K562 (cell line): ENCODE measurements around the gene DNASE2B. TPM values are rescaled to one million over a fixed set of nuclear protein-coding genes. Genes with fewer than 3 reads are reported as not detected.
A peak's percentile ranks its signal among the peaks of the same experiment; 100 is the strongest.

Source experiments
- BCOR ChIP-seq: fragments of 450-650 bp; IDR thresholded peaks from 2 replicates; pipeline ENCODE4 v1.6.1; 2016
- BHLHE40 ChIP-seq: IDR thresholded peaks from 2 replicates; pipeline ENCODE4 v1.6.1; 2011; ENCODE audit warnings: low read length, improper control_type of control experiment
- E2F3 ChIP-seq: fragments of 250-450 bp; sonication (Bioruptor Pico); IDR thresholded peaks from 2 replicates; pipeline ENCODE4 v1.4.0; 2020; ENCODE audit warnings: mild to moderate bottlenecking
- EZH2 ChIP-seq: IDR thresholded peaks from 2 replicates; pipeline ENCODE4 v1.6.1; 2012; ENCODE audit warnings: low read depth, mild to moderate bottlenecking, inconsistent platforms, low read length, borderline replicate concordance
- FOXA1 ChIP-seq: fragments of 450-650 bp; IDR thresholded peaks from 2 replicates; pipeline ENCODE4 v1.6.1; 2016; ENCODE audit warnings: mild to moderate bottlenecking, borderline replicate concordance
- HDGF ChIP-seq: fragments of 450-650 bp; IDR thresholded peaks from 2 replicates; pipeline ENCODE4 v1.6.1; 2016
- MAFF ChIP-seq: IDR thresholded peaks from 2 replicates; pipeline ENCODE4 v1.6.1; 2012; ENCODE audit warnings: low read length, improper control_type of control experiment
- MCM2 ChIP-seq: fragments of 450-650 bp; IDR thresholded peaks from 2 replicates; pipeline ENCODE4 v1.6.1; 2017; ENCODE audit warnings: low read depth, mild to moderate bottlenecking
- MEIS2 ChIP-seq: fragments of 450-650 bp; IDR thresholded peaks from 2 replicates; pipeline ENCODE4 v1.6.1; 2014; ENCODE audit warnings: mild to moderate bottlenecking; ENCODE audit not compliant: partially characterized antibody
- MIER1 ChIP-seq: fragments of 450-650 bp; IDR thresholded peaks from 2 replicates; pipeline ENCODE4 v1.6.1; 2016; ENCODE audit warnings: antibody characterized with exemption, mild to moderate bottlenecking, low read depth
- NFXL1 ChIP-seq: fragments of 450-650 bp; formaldehyde crosslinking; IDR thresholded peaks from 2 replicates; pipeline ENCODE4 v1.4.0; 2021; ENCODE audit warnings: mild to moderate bottlenecking
- RAD21 ChIP-seq, 2 experiments: fragments of 250-450 bp in 1 of 2; fragments of 450-650 bp in 1 of 2; sonication (Bioruptor Pico) in 1 of 2; formaldehyde crosslinking in 1 of 2; IDR thresholded peaks in 1 of 2; conservative IDR thresholded peaks in 1 of 2; 2 replicates each; pipeline versions ENCODE4 v1.4.0 to v1.8.0; 2020 to 2022; ENCODE audit warnings: mild to moderate bottlenecking in 2 of 2, moderate library complexity in 1 of 2
- RBM34 ChIP-seq: fragments of 200-400 bp; formaldehyde crosslinking; IDR thresholded peaks from 2 replicates; pipeline ENCODE4 v1.6.1; 2018; ENCODE audit warnings: low read length, borderline replicate concordance; ENCODE audit not compliant: insufficient read depth
- TOE1 ChIP-seq, 2 experiments: fragments of 450-650 bp in 1 of 2; sonication (generic) in 1 of 2; formaldehyde crosslinking in 1 of 2; IDR thresholded peaks; 2 replicates each; pipeline versions ENCODE4 v1.7.1 to v1.8.0; 2016 to 2022; ENCODE audit warnings: borderline replicate concordance in 2 of 2, mild to moderate bottlenecking in 2 of 2, antibody characterized with exemption in 1 of 2, inconsistent platforms in 1 of 2, low read depth in 1 of 2, missing genetic modification reagents in 1 of 2, moderate library complexity in 1 of 2
- ZBTB12 ChIP-seq: fragments of 250-450 bp; sonication (Bioruptor Pico); IDR thresholded peaks from 2 replicates; pipeline ENCODE4 v1.4.0; 2020
- ZFX ChIP-seq: sonication (generic); formaldehyde crosslinking; IDR thresholded peaks from 2 replicates; pipeline ENCODE4 v1.8.0; 2022; ENCODE audit warnings: mild to moderate bottlenecking, missing genetic modification reagents, moderate library complexity
- ZNF133 ChIP-seq: fragments of 250-450 bp; sonication (Bioruptor Pico); IDR thresholded peaks from 2 replicates; pipeline ENCODE4 v1.4.0; 2020; ENCODE audit warnings: mild to moderate bottlenecking
- ZNF23 ChIP-seq: fragments of 250-450 bp; sonication (Bioruptor Pico); IDR thresholded peaks from 2 replicates; pipeline ENCODE4 v1.4.0; 2020; ENCODE audit warnings: mild to moderate bottlenecking
- ZNF263 ChIP-seq: sonication (generic); formaldehyde crosslinking; IDR thresholded peaks from 2 replicates; pipeline ENCODE4 v1.8.0; 2022; ENCODE audit warnings: mild to moderate bottlenecking, missing genetic modification reagents, borderline replicate concordance
- ZNF699 ChIP-seq: fragments of 250-450 bp; sonication (Bioruptor Pico); IDR thresholded peaks from 2 replicates; pipeline ENCODE4 v1.8.0; 2021; ENCODE audit warnings: mild to moderate bottlenecking, moderate library complexity; ENCODE audit not compliant: insufficient replicate concordance
- polyA plus RNA-seq, 8 experiments: library from polyadenylated mRNA; depleted of rRNA in 4 of 8; stranded (reverse) in 5 of 8; unstranded in 3 of 8; fragments of >200 nt; fragmentation: Nextera tagmentation in 2 of 8; fragmentation: Illumina TruSeq in 1 of 8; extraction: Ambion mirVana in 2 of 8; extraction: Trizol in 1 of 8; gene quantifications; 2 replicates each; pipeline versions ENCODE4 v1.2.1 to v1.2.3, GENCODE V29; 2011 to 2014; ENCODE audit warnings: inconsistent platforms in 1 of 8, missing spikeins in 1 of 8
- total RNA-seq, 7 experiments: library from RNA; depleted of rRNA in 6 of 7; stranded (reverse); fragments of >200 nt in 6 of 7; fragmentation: Illumina TruSeq in 2 of 7; extraction: Trizol in 2 of 7; gene quantifications; 2 replicates each; pipeline versions ENCODE4 v1.2.1 to v1.2.3, GENCODE V29; 2011 to 2021; ENCODE audit warnings: low replicate concordance in 1 of 7
- TF ChIP-seq, protein P1 (sequence below): IDR thresholded peaks from 2 replicates; pipeline ENCODE4 v1.6.1; 2014; ENCODE audit warnings: antibody characterized with exemption
- TF ChIP-seq, protein P2 (sequence below): sonication (generic); formaldehyde crosslinking; IDR thresholded peaks from 2 replicates; pipeline ENCODE4 v1.8.0; 2023; ENCODE audit warnings: mild to moderate bottlenecking, missing genetic modification reagents
- TF ChIP-seq, protein P3 (sequence below): fragments of 250-450 bp; sonication (Bioruptor Pico); IDR thresholded peaks from 2 replicates; pipeline ENCODE4 v1.8.0; 2021; ENCODE audit warnings: mild to moderate bottlenecking, moderate library complexity

Gene DNASE2B
- total and polyA plus RNA-seq, 9 of the 15 experiments (the other 6 are each of a cell fraction or from before 2014, with no cell fraction given), result not detected

GRCh38 chr1:84365225-84366221 is 32.8 kb upstream of the DNASE2B start (continued):
- TF ChIP-seq, protein P1, sequence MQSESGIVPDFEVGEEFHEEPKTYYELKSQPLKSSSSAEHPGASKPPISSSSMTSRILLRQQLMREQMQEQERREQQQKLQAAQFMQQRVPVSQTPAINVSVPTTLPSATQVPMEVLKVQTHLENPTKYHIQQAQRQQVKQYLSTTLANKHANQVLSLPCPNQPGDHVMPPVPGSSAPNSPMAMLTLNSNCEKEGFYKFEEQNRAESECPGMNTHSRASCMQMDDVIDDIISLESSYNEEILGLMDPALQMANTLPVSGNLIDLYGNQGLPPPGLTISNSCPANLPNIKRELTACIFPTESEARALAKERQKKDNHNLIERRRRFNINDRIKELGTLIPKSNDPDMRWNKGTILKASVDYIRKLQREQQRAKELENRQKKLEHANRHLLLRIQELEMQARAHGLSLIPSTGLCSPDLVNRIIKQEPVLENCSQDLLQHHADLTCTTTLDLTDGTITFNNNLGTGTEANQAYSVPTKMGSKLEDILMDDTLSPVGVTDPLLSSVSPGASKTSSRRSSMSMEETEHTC, result no peak
- no peak for TF ChIP-seq ZNF133 (CRISPR knock-in tag)
- TF ChIP-seq BHLHE40, result no peak
- TF ChIP-seq MEIS2, result peak; percentile 39
- no peak for TF ChIP-seq ZNF263 (CRISPR knock-in tag)
- peak in 1 of 2 experiments; percentile 29; a peak in 1 of 4 replicates for TF ChIP-seq RAD21 (CRISPR knock-in tag; conservative IDR thresholded peaks at IDR 0.05 in 1 of 2, IDR thresholded peaks at IDR 0.05 in 1 of 2)
- TF ChIP-seq BCOR, result no peak
- TF ChIP-seq E2F3 (CRISPR knock-in tag), result no peak
- no peak for TF ChIP-seq MIER1
- TF ChIP-seq, protein P2, sequence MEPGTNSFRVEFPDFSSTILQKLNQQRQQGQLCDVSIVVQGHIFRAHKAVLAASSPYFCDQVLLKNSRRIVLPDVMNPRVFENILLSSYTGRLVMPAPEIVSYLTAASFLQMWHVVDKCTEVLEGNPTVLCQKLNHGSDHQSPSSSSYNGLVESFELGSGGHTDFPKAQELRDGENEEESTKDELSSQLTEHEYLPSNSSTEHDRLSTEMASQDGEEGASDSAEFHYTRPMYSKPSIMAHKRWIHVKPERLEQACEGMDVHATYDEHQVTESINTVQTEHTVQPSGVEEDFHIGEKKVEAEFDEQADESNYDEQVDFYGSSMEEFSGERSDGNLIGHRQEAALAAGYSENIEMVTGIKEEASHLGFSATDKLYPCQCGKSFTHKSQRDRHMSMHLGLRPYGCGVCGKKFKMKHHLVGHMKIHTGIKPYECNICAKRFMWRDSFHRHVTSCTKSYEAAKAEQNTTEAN (CRISPR knock-in tag), result no peak
- no peak for TF ChIP-seq MAFF
- TF ChIP-seq RBM34, result no peak
- no peak for TF ChIP-seq ZBTB12 (CRISPR knock-in tag)
- TF ChIP-seq FOXA1, result no peak
- no peak for TF ChIP-seq NFXL1 (CRISPR knock-in tag)
- no peak for TF ChIP-seq ZFX
- TF ChIP-seq, protein P3, sequence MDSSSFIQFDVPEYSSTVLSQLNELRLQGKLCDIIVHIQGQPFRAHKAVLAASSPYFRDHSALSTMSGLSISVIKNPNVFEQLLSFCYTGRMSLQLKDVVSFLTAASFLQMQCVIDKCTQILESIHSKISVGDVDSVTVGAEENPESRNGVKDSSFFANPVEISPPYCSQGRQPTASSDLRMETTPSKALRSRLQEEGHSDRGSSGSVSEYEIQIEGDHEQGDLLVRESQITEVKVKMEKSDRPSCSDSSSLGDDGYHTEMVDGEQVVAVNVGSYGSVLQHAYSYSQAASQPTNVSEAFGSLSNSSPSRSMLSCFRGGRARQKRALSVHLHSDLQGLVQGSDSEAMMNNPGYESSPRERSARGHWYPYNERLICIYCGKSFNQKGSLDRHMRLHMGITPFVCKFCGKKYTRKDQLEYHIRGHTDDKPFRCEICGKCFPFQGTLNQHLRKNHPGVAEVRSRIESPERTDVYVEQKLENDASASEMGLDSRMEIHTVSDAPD, result no peak
- TF ChIP-seq HDGF, result no peak
- TF ChIP-seq TOE1 (IDR thresholded peaks at IDR 0.05; ENCODE audit: borderline replicate concordance), result no peak
- TF ChIP-seq TOE1 (CRISPR knock-in tag; IDR thresholded peaks at IDR 0.05; ENCODE audit: borderline replicate concordance, low read depth), result no peak
- no peak for TF ChIP-seq ZNF23 (CRISPR knock-in tag)
- TF ChIP-seq MCM2, result no peak
- TF ChIP-seq ZNF699 (CRISPR knock-in tag), result no peak
- TF ChIP-seq EZH2, result no peak
